Measurements from ENCODE around the gene RIIAD1.

The RIIAD1 gene

GRCh38 chr1:151720125-151720524 lies 1.2 kb upstream of the RIIAD1 start:
- H3K4me3 ChIP-seq (ENCODE audit: control insufficient read depth, low read depth, low read length), result no peak overlapping the region
- DNase-seq (ENCODE audit: low read depth), result no peak
- TF ChIP-seq CTCF (IDR thresholded peaks at IDR 0.05; ENCODE audit: control insufficient read depth, insufficient read depth, low read depth, low read length, missing control alignments), result no peak

GRCh38 chr1:151720554-151720953 lies 768 bp upstream of the RIIAD1 start:
- no peak for DNase-seq (ENCODE audit: low read depth)
- TF ChIP-seq CTCF (IDR thresholded peaks at IDR 0.05; ENCODE audit: control insufficient read depth, insufficient read depth, low read depth, low read length, missing control alignments), result no peak
- no peak overlapping the region for H3K4me3 ChIP-seq (ENCODE audit: control insufficient read depth, low read depth, low read length)

GRCh38 chr1:151721788-151722510 lies 627 bp downstream of the RIIAD1 start:
- DNase-seq (ENCODE audit: low read depth), result no peak
- peak overlapping the region; percentile 45 for H3K4me3 ChIP-seq (ENCODE audit: control insufficient read depth, low read depth, low read length)
- no peak for TF ChIP-seq CTCF (IDR thresholded peaks at IDR 0.05; ENCODE audit: control insufficient read depth, insufficient read depth, low read depth, low read length, missing control alignments)

- TF ChIP-seq CTCF (IDR thresholded peaks at IDR 0.05; ENCODE audit: control insufficient read depth, insufficient read depth, low read depth, low read length, missing control alignments), result no peak
- H3K4me3 ChIP-seq (ENCODE audit: control insufficient read depth, low read depth, low read length), result no peak overlapping the region
- DNase-seq (ENCODE audit: low read depth), result no peak
These were observed 2.5 kb downstream of the RIIAD1 start for GRCh38 chr1:151723726-151724370.

- peak; percentile 17 for DNase-seq (ENCODE audit: low read depth)
- TF ChIP-seq CTCF (IDR thresholded peaks at IDR 0.05; ENCODE audit: control insufficient read depth, insufficient read depth, low read depth, low read length, missing control alignments), result no peak
- H3K4me3 ChIP-seq (ENCODE audit: control insufficient read depth, low read depth, low read length), result peak overlapping the region; percentile 9; the same call in 1 of the 2 replicates
These were observed 7.1 kb downstream of the RIIAD1 start for GRCh38 chr1:151728151-151729054.

GRCh38 chr1:151729157-151729965 lies 8.0 kb downstream of the RIIAD1 start:
- no peak overlapping the region for H3K4me3 ChIP-seq (ENCODE audit: control insufficient read depth, low read depth, low read length)
- TF ChIP-seq CTCF (IDR thresholded peaks at IDR 0.05; ENCODE audit: control insufficient read depth, insufficient read depth, low read depth, low read length, missing control alignments), result no peak
- no peak for DNase-seq (ENCODE audit: low read depth)

Data from AG09309 (cell line).